Left ventricle myocardium inferior (tissue), 1 donor: ENCODE results near the gene EVL. TPM values are rescaled to one million over a fixed set of nuclear protein-coding genes. Genes with fewer than 3 reads are reported as not detected.

Experiments
- microRNA-seq: library from miRNA; unstranded; fragments of <30 nt; microRNA quantifications from one replicate; pipeline ENCODE4 v1.2.0, GENCODE V29; 2020
- total RNA-seq: library from RNA; stranded (reverse); fragmentation: NEBNext Ultra II Directional; extraction: Animal tissue kit (Norgen Biotek cat#: 25700); gene quantifications from one replicate; pipeline ENCODE4 v1.2.1, GENCODE V29; 2021
- donor health status: DM: no; HTN: yes; CAD: no; lungs with severe emphysema.

The EVL gene
- total RNA-seq, 1 donor from 2014 or later = 39.7 TPM

Small RNA genes lying within 50 kb of the gene (microRNA-seq; reads per million reads assigned to microRNA genes)
- gene MIR151B = 185 reads per million, percentile 62 among the genes with 10 or more reads in this experiment
- gene MIR342 = 1,136 reads per million, percentile 85 among the genes with 10 or more reads in this experiment

Other genes starting within 250 kb of the EVL start
- gene DEGS2, start 94.2 kb downstream of the EVL start, total RNA-seq = not detected
- 44.7 TPM for gene YY1, start 173.7 kb downstream of the EVL start, total RNA-seq
- 24.5 TPM for gene SLC25A29, start 241.0 kb downstream of the EVL start, total RNA-seq